Activated CD4-positive, alpha-beta T cell treated with anti-CD3 and anti-CD28 coated beads, Interleukin-2, amount 10 ng/mL, durations not matched to agents 7 days and 5 days (primary cell): Measurements from ENCODE around the gene CDAN1. TPM values are rescaled to one million over a fixed set of nuclear protein-coding genes. Genes with fewer than 3 reads are reported as not detected.

Experiments
- CTCF ChIA-PET: fragments of 350-600 bp; sonication (Branson Sonifier 250); formaldehyde crosslinking; loops from one replicate; lab custom pipeline; 2021; ENCODE audit warnings: antibody characterized with exemption; lab: Charles Lee
- POLR2A ChIA-PET: fragments of 350-600 bp; sonication (Branson Sonifier 250); formaldehyde crosslinking; loops from one replicate; lab custom pipeline; 2021; ENCODE audit warnings: antibody characterized with exemption; lab: Charles Lee
- DNase-seq: peaks from one replicate; pipeline ENCODE4 v3.0.0-alpha.2; 2020
- H3K27ac Mint-ChIP-seq: one replicate; pipeline ENCODE4 v1.8.0; 2021; ENCODE audit warnings: mild to moderate bottlenecking, moderate library complexity, mixed read lengths
- H3K27me3 Mint-ChIP-seq: one replicate; pipeline ENCODE4 v1.8.0; 2021; ENCODE audit warnings: mixed read lengths
- H3K36me3 Mint-ChIP-seq: one replicate; pipeline ENCODE4 v1.8.0; 2021; ENCODE audit warnings: low read depth, mixed read lengths
- H3K4me1 Mint-ChIP-seq: one replicate; pipeline ENCODE4 v1.8.0; 2021; ENCODE audit warnings: mixed read lengths
- H3K4me3 Mint-ChIP-seq: one replicate; pipeline ENCODE4 v1.8.0; 2021; ENCODE audit warnings: mild to moderate bottlenecking, moderate library complexity, mixed read lengths
- H3K9me3 Mint-ChIP-seq: one replicate; pipeline ENCODE4 v1.8.0; 2021; ENCODE audit warnings: mixed read lengths
- total RNA-seq, 2 experiments: library from RNA; stranded (reverse); gene quantifications; one replicate each; pipeline ENCODE4 v1.2.3, GENCODE V29; 2021

The CDAN1 gene
- total RNA-seq, 2 experiments from 2014 or later: 23.8 to 25.2 TPM

DNA sequence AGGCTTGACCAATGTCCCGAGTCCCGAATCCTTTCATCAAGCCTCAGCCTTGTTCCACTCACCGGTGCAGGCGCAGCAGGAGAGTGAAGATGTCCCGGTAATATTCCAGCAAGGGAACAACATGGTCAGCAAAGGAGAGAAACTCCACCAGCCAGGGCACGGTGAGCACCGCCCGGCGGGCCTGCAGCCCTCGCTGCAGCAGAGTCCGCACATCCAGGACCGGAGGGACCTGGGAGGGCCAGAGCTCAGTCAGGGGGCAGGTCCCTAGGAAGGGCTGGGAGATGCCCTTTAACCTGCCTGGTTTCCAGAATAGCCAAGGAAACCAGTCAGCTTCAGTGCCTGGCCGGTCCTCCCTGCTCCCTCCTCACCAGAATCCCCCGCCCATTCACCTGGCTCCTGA lies 6.4 kb downstream of the CDAN1 start:
- ChIA-PET CTCF (interaction anchor here (1.2 to 1.8 kb wide), 3 partner anchors 8 to 196 kb away, joined by 3 to 4 read pairs (median 4); no protein-coding TSS in a partner anchor), POLR2A (no interaction called here)
- no peak for DNase-seq
- Mint-ChIP-seq H3K4me3 (no peak overlapping the region), H3K9me3 (no peaks in the 10 kb centered on the region), H3K27ac (no peak overlapping the region), H3K4me1 (peaks cover 16% of the 10 kb centered on the region), H3K36me3 (peaks cover 44% of the 10 kb centered on the region), H3K27me3 (no peaks in the 10 kb centered on the region)

DNA sequence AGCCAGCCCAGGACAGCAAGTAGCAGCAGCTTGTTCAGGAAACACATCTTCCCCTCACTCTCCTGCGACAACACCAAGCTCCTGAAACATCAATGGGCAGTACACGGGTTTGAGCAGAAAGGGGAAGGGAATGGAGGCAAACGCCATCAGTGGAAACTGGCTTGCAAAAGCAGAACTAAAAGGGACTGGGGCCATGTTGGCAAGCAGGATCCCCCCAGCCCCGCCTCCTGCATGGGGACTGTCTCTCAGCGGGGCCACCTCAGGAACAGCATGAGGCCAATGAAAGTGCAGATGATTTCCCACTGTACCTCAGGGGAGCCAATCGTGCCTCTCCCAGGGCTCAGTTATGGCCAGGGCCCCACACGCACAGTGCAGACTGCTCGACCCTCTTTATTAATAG lies 6.8 kb downstream of the CDAN1 start:
- H3K27me3 Mint-ChIP-seq: no peaks in the 10 kb centered on the region
- no peaks in the 10 kb centered on the region for H3K9me3 Mint-ChIP-seq
- DNase-seq: no peak
- H3K4me3 Mint-ChIP-seq: no peak overlapping the region
- no peak overlapping the region for H3K27ac Mint-ChIP-seq
- ChIA-PET CTCF (no interaction called here), POLR2A (no interaction called here)
- peaks cover 12% of the 10 kb centered on the region for H3K4me1 Mint-ChIP-seq
- H3K36me3 Mint-ChIP-seq: peaks cover 48% of the 10 kb centered on the region

DNA sequence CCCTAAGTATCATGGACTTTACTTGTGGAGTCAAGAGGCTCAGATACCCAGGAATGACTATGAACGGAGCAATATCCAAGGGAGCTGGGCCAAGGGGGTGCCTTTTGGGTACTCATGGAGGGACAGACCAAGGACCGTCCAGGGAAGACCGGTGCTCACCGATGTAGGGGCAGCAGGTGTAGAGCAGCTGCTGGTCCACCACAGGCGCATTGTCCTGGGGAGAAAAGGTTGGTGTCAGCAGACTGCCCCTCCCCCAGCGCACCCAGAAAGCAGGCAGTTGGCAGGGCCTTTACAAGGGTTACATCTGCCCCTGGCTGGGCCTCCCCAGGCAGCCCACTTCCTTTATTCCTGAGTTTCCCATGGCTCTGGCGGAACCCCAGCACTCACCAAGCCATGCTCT lies 7.5 kb downstream of the CDAN1 start:
- no peak for DNase-seq
- peaks cover 6% of the 10 kb centered on the region for H3K4me1 Mint-ChIP-seq
- no peak overlapping the region for H3K27ac Mint-ChIP-seq
- H3K9me3 Mint-ChIP-seq: no peaks in the 10 kb centered on the region
- ChIA-PET CTCF (no interaction called here), POLR2A (no interaction called here)
- peaks cover 47% of the 10 kb centered on the region for H3K36me3 Mint-ChIP-seq
- H3K4me3 Mint-ChIP-seq: no peak overlapping the region
- no peaks in the 10 kb centered on the region for H3K27me3 Mint-ChIP-seq

DNA sequence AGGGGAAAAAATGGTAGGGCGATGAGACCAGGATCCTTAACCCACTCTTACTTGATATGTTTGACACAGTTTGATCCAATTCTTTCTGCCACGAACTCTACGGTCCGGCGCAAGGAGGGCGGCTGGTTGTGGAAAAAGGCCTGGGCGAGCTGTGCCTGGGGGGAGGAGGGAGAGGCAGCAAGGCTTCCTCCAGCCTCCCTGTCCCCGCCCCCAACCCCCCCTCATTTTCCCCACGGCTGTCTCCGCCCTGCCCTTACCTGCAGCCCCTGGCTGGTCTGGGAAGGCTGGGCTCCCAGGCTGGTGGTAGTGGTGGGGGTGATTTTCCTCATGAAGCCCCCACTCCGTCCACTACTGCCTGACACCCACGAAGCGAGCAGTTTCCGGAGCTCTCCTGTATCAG lies 8.0 kb downstream of the CDAN1 start:
- CTCF ChIA-PET: no interaction called here

DNA sequence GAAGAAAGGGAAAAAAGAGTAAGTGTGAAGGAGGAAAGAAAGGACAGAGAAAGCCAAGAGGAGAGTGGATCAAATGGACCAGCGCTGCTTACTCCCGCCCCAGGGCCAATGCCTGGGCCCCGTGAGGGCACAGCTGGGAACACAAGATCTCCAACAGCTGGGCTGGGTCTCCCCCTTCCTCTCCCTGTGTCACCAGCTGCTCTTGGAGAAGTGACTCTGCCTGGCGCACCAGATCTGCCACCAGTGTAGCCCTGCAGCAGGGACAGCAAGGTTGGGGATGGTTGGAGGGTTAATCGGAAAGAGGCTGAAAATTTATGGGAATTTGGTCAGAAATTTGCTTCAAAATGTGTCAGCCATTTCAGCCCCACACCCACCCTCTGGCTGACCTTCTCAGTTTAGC lies 8.4 kb downstream of the CDAN1 start:
- DNase-seq: no peak
- Mint-ChIP-seq H3K27ac (no peak overlapping the region), H3K9me3 (no peaks in the 10 kb centered on the region), H3K4me1 (peaks cover 3% of the 10 kb centered on the region), H3K4me3 (no peak overlapping the region), H3K36me3 (peaks cover 41% of the 10 kb centered on the region), H3K27me3 (no peaks in the 10 kb centered on the region)
- ChIA-PET POLR2A (no interaction called here), CTCF (no interaction called here)

More for the DNA sequence above, 8.0 kb downstream of the CDAN1 start:
- Mint-ChIP-seq H3K9me3 (no peaks in the 10 kb centered on the region), H3K27me3 (no peaks in the 10 kb centered on the region), H3K27ac (no peak overlapping the region), H3K4me3 (no peak overlapping the region), H3K4me1 (peaks cover 3% of the 10 kb centered on the region), H3K36me3 (peaks cover 43% of the 10 kb centered on the region)
- POLR2A ChIA-PET: no interaction called here
- DNase-seq: no peak

DNA sequence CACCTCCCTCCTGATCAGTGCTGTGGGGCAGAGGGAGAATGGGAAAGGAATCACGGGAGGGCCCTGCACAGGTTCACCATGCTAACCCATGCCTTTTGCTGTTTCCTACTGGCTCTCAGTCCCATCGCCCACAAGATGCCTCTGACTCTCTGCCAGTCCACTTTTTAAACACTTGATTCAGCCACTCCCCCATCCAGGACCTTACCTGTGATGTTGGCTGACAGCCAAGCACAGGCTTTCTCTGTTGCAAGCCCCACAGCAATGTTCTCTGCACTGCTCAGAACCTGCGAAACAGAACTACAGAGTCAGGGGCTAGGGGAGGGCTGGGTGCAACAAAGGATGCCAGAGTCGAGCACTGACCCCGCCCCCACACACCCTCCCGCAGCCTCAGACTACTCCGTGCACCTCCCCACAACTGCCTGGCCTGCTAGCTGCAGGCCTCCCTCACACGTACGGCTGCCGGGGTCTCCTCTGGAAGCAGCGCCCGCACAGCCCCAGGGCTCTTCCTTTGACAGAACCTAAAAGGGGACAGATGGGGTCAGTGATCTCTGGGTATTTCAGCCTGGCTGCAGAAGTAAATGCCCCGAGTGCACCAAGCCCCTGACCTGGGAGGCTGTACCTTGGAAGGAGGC lies 9.1 kb downstream of the CDAN1 start:
- Mint-ChIP-seq H3K9me3 (no peaks in the 10 kb centered on the region), H3K36me3 (peaks cover 39% of the 10 kb centered on the region), H3K27ac (no peak overlapping the region), H3K4me3 (no peak overlapping the region), H3K27me3 (no peaks in the 10 kb centered on the region), H3K4me1 (no peaks in the 10 kb centered on the region)
- POLR2A ChIA-PET: no interaction called here
- CTCF ChIA-PET: no interaction called here
- DNase-seq: no peak

DNA sequence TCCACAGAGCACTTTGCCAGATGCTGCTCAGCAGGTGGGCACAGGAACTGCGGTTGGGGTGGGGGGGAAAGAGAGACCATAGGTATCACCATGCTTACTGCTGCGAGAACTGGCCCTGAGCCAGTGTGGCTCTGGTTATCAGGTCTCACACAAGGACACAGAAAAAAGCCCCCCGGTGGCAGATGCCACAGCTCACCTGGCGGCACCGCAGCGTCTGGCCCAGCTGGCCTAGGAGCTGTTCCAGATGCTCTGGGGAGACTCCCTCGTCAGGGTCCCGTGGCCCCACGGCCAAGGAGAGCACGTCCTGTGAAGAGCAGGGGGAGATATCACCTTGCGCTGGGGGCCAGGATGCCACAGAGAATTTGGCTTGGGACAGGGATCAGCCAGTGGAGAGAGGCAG lies 10.8 kb downstream of the CDAN1 start:
- H3K9me3 Mint-ChIP-seq: no peaks in the 10 kb centered on the region
- no peak overlapping the region for H3K27ac Mint-ChIP-seq
- no peaks in the 10 kb centered on the region for H3K27me3 Mint-ChIP-seq
- DNase-seq: no peak
- no peaks in the 10 kb centered on the region for H3K4me1 Mint-ChIP-seq
- peaks cover 28% of the 10 kb centered on the region for H3K36me3 Mint-ChIP-seq
- POLR2A ChIA-PET: no interaction called here
- CTCF ChIA-PET: interaction anchor here (0.8 to 1.2 kb wide), 2 partner anchors 9 to 12 kb away, joined by 3 read pairs; no protein-coding TSS in a partner anchor
- no peak overlapping the region for H3K4me3 Mint-ChIP-seq

DNA sequence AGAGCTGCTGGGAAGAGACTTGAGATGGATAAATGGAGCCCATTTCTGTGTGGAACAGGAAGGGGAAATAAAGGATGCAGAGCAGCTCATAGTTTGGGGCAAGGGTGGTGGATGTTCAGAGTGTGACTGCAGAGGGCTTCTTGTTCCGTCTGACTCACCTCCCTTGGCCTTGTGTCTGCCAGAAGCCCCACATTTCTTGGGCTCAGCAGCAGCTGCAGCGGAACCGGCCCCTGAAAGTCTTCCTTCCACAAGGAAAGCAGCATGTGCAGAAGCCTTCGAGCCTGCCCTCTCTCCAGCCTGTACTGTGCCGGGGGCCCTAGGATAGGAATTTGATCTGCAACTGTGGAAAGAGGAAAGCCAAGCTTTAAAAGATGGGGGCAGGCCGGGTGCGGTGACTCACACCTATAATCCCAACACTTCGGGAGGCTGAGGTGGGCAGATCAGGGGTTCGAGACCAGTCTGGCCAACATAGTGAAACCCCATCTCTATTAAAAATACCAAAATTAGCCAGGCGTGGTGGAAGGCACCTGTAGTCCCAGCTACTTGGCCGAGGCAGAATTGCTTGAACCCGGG lies 11.5 kb downstream of the CDAN1 start:
- H3K4me3 Mint-ChIP-seq: no peak overlapping the region
- peaks cover 26% of the 10 kb centered on the region for H3K36me3 Mint-ChIP-seq

DNA sequence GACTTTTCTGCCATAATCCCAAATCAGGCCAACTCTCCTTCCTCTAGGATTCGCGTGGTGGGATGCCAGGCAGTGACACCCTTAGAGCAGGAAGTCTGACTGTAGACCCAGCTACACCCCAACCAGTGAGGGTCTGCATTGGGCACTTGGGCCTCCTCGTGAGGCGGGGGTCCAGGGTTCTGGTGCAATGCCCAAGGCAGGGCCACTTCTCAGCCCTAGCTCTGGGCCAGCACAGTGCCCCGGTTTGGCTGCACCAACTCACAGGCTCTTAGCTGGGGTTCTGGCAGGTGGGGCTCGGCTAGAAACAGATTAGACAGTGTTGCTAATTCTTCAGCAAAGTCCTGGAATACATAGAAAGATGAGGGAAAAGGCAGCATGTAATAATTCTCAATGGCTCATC lies 12.7 kb downstream of the CDAN1 start:
- Mint-ChIP-seq H3K27ac (no peak overlapping the region), H3K4me1 (no peaks in the 10 kb centered on the region), H3K4me3 (no peak overlapping the region), H3K27me3 (no peaks in the 10 kb centered on the region), H3K9me3 (no peaks in the 10 kb centered on the region), H3K36me3 (peaks cover 23% of the 10 kb centered on the region)
- CTCF ChIA-PET: no interaction called here
- DNase-seq: no peak
- POLR2A ChIA-PET: no interaction called here

More for the DNA sequence above, 11.5 kb downstream of the CDAN1 start:
- Mint-ChIP-seq H3K27ac (no peak overlapping the region), H3K27me3 (no peaks in the 10 kb centered on the region), H3K9me3 (no peaks in the 10 kb centered on the region), H3K4me1 (no peaks in the 10 kb centered on the region)
- no peak for DNase-seq
- ChIA-PET POLR2A (no interaction called here), CTCF (interaction anchor here (0.8 to 1.2 kb wide), 5 partner anchors 10 to 55 kb away, joined by 3 to 4 read pairs (median 3); no protein-coding TSS in a partner anchor)

DNA sequence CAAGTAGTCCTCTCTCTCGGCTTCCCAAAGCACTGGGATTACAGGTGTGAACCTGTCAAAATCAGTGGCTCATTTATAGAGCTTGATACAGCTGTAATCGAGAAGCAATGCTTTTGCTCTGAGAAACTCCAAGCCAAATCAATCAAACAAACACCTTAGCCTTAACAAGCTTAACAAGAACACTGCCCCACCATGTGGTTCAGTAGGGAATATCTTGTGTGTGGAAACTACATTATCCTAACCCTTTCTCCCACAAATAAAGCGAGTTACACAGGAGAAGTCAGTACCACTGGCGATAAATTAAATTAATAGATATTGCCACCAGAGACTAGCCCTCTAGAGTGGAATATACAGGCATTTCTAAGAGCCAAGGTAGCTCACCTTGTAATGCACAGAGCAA lies 13.9 kb downstream of the CDAN1 start:
- ChIA-PET CTCF (interaction anchor here (0.8 to 1.7 kb wide), 3 partner anchors 11 to 562 kb away, joined by 3 to 4 read pairs (median 4); no protein-coding TSS in a partner anchor), POLR2A (no interaction called here)
- Mint-ChIP-seq H3K4me3 (no peak overlapping the region), H3K27ac (no peak overlapping the region), H3K36me3 (peaks cover 20% of the 10 kb centered on the region), H3K27me3 (no peaks in the 10 kb centered on the region), H3K4me1 (no peaks in the 10 kb centered on the region), H3K9me3 (no peaks in the 10 kb centered on the region)
- DNase-seq: no peak

DNA sequence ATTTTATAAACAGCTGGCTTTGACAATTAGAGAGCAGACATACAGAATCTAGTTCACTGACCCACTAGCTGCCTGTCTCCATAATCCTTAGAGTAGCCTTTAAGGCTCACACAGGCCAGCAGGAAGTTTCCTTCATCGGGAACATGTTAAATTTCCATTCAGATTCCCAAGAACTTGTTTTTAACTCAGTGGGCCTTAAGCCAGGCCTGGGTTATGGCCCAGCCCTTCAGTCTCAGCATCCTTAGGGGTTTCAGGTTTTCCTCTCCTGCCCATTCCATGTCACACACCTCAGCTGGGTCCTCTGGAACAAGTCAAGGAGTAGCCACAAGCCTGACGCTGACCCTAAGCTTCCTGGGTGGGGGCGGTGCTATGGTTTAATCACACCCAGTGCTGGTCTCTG lies 15.0 kb downstream of the CDAN1 start:
- no peak for DNase-seq
- Mint-ChIP-seq H3K4me3 (no peak overlapping the region), H3K9me3 (no peaks in the 10 kb centered on the region), H3K36me3 (peaks cover 17% of the 10 kb centered on the region), H3K4me1 (no peaks in the 10 kb centered on the region), H3K27ac (no peak overlapping the region), H3K27me3 (no peaks in the 10 kb centered on the region)
- POLR2A ChIA-PET: no interaction called here
- CTCF ChIA-PET: interaction anchor here (0.5 to 1.7 kb wide), 4 partner anchors 9 to 1143 kb away, joined by 3 to 5 read pairs (median 4); no protein-coding TSS in a partner anchor

DNA sequence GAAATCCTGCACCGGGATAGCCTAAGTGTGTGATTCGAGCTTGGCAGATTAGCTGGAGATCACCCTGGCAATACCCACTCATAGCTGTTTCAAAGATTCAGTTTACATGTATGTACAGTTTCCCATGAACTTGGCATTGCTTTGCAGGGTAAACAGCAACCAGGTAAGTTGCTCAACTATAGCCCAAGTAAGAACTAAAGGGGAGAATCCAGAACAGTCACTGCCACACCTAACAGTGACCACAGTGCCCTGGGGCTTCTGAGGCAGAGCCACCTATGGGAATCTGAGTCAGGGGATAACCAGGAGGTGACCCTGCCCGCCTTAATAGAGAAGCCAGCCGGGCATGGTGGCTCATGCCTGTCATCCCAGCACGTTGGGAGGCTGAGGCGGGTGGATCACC lies 15.9 kb downstream of the CDAN1 start:
- peaks cover 14% of the 10 kb centered on the region for H3K36me3 Mint-ChIP-seq
- no peak for DNase-seq
- H3K27ac Mint-ChIP-seq: no peak overlapping the region

DNA sequence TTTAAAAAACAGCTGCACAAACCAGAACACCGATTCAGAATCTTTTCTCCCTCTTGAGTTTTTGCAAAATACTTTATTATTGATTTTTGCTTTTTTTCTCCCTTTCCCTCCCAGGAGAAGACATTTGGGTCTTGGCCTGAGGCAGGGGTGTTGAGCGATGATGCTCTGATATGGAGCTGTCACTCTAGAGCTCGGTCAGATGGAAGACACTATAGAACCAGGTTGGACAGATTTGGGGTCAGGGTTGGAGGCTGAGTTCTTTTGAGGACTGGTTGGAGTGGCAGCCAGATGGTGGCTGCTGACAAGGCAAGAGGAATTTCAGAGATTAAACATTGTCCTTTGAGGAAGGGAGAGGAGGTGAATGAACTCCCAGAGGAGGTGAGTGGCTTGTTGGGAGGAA lies 16.9 kb downstream of the CDAN1 start:
- H3K27ac Mint-ChIP-seq: no peak overlapping the region
- POLR2A ChIA-PET: no interaction called here
- no peak overlapping the region for H3K4me3 Mint-ChIP-seq
- H3K36me3 Mint-ChIP-seq: peaks cover 8% of the 10 kb centered on the region
- no peak for DNase-seq
- CTCF ChIA-PET: no interaction called here
- H3K9me3 Mint-ChIP-seq: no peaks in the 10 kb centered on the region
- no peaks in the 10 kb centered on the region for H3K27me3 Mint-ChIP-seq
- H3K4me1 Mint-ChIP-seq: no peaks in the 10 kb centered on the region

More for the DNA sequence above, 15.9 kb downstream of the CDAN1 start:
- Mint-ChIP-seq H3K4me1 (no peaks in the 10 kb centered on the region), H3K27me3 (no peaks in the 10 kb centered on the region), H3K9me3 (no peaks in the 10 kb centered on the region), H3K4me3 (no peak overlapping the region)
- CTCF ChIA-PET: no interaction called here
- POLR2A ChIA-PET: no interaction called here
